HepG2 (cell line): ENCODE measurements around the gene KIZ. TPM values are rescaled to one million over a fixed set of nuclear protein-coding genes. Genes with fewer than 3 reads are reported as not detected.

Source experiments
- CCDC6 ChIP-seq: sonication (generic); formaldehyde crosslinking; IDR thresholded peaks from 2 replicates; pipeline ENCODE4 v1.8.1; 2022; ENCODE audit warnings: mild to moderate bottlenecking, missing genetic modification reagents, moderate library complexity
- EZH2 ChIP-seq: conservative IDR thresholded peaks from 2 replicates; pipeline ENCODE4 v1.6.1; 2012; ENCODE audit warnings: mild to moderate bottlenecking, low read depth, low read length, moderate library complexity
- GTF2F1 ChIP-seq: fragments of 150-350 bp; IDR thresholded peaks from 2 replicates; pipeline ENCODE4 v1.6.1; 2014; ENCODE audit warnings: low read length
- GZF1 ChIP-seq: sonication (generic); formaldehyde crosslinking; IDR thresholded peaks from 2 replicates; pipeline ENCODE4 v1.5.1; 2020; ENCODE audit warnings: mild to moderate bottlenecking, missing genetic modification reagents
- HOXA7 ChIP-seq: sonication (generic); formaldehyde crosslinking; IDR thresholded peaks from 2 replicates; pipeline ENCODE4 v1.8.1; 2022; ENCODE audit warnings: mild to moderate bottlenecking, missing genetic modification reagents, moderate library complexity
- MEF2D ChIP-seq: sonication (generic); formaldehyde crosslinking; IDR thresholded peaks from 2 replicates; pipeline ENCODE4 v1.5.1; 2020; ENCODE audit warnings: mild to moderate bottlenecking, missing genetic modification reagents
- NFE2L2 ChIP-seq: fragments of 150-350 bp; IDR thresholded peaks from 2 replicates; pipeline ENCODE4 v1.6.1; 2014; ENCODE audit warnings: low read length
- NFYC ChIP-seq: IDR thresholded peaks from 2 replicates; pipeline ENCODE4 v1.6.1; 2016; ENCODE audit warnings: missing genetic modification reagents, missing compliant biosample characterization
- SSRP1 ChIP-seq: IDR thresholded peaks from 2 replicates; pipeline ENCODE4 v1.6.1; 2016; ENCODE audit warnings: control low read depth
- ZFAT ChIP-seq: sonication (generic); formaldehyde crosslinking; conservative IDR thresholded peaks from 2 replicates; pipeline ENCODE4 v1.8.1; 2023; ENCODE audit warnings: missing genetic modification reagents, inconsistent platforms
- ZFP36L2 ChIP-seq: sonication (generic); formaldehyde crosslinking; IDR thresholded peaks from 2 replicates; pipeline ENCODE4 v1.4.0; 2020; ENCODE audit warnings: missing genetic modification reagents
- ZIK1 ChIP-seq: sonication (generic); formaldehyde crosslinking; IDR thresholded peaks from 2 replicates; pipeline ENCODE4 v1.5.0; 2020; ENCODE audit warnings: mild to moderate bottlenecking, low read depth, missing genetic modification reagents, borderline replicate concordance
- ZNF142 ChIP-seq: sonication (generic); formaldehyde crosslinking; IDR thresholded peaks from 2 replicates; pipeline ENCODE4 v1.4.0; 2020; ENCODE audit warnings: missing genetic modification reagents
- ZNF414 ChIP-seq: sonication (generic); formaldehyde crosslinking; IDR thresholded peaks from 2 replicates; pipeline ENCODE4 v1.5.0; 2020; ENCODE audit warnings: missing genetic modification reagents
- ZNF839 ChIP-seq: sonication (generic); formaldehyde crosslinking; IDR thresholded peaks from 2 replicates; pipeline ENCODE4 v1.4.0; 2020; ENCODE audit warnings: missing genetic modification reagents, mild to moderate bottlenecking, borderline replicate concordance
- ZNF878 ChIP-seq: sonication (generic); formaldehyde crosslinking; IDR thresholded peaks from 2 replicates; pipeline ENCODE4 v1.8.1; 2023; ENCODE audit warnings: mild to moderate bottlenecking, missing genetic modification reagents, moderate library complexity
- polyA plus RNA-seq, 8 experiments: library from polyadenylated mRNA; depleted of rRNA in 3 of 8; stranded (reverse) in 7 of 8; unstranded in 1 of 8; fragments of >200 nt; fragmentation: Illumina TruSeq in 4 of 8; extraction: Trizol in 4 of 8; gene quantifications; 2 replicates each; pipeline versions ENCODE4 v1.2.1 to v1.2.3, GENCODE V29; 2011 to 2016; ENCODE audit warnings: low read depth in 4 of 8, missing spikeins in 1 of 8, mixed read lengths in 1 of 8; ENCODE audit not compliant: insufficient read depth in 1 of 8
- total RNA-seq, 5 experiments: library from RNA; depleted of rRNA; stranded (reverse); fragments of >200 nt; fragmentation: Illumina TruSeq; extraction: Trizol; gene quantifications; 2 replicates each; pipeline ENCODE4 v1.2.3, GENCODE V29; 2016; ENCODE audit warnings: low read depth in 1 of 5
- TF ChIP-seq, protein P1 (sequence below): sonication (generic); formaldehyde crosslinking; IDR thresholded peaks from 2 replicates; pipeline ENCODE4 v1.4.0; 2020; ENCODE audit warnings: mild to moderate bottlenecking, missing genetic modification reagents
- TF ChIP-seq, protein P2 (sequence below): sonication (generic); formaldehyde crosslinking; IDR thresholded peaks from 2 replicates; pipeline ENCODE4 v1.8.0; 2022; ENCODE audit warnings: mild to moderate bottlenecking, missing genetic modification reagents, borderline replicate concordance
- TF ChIP-seq, protein P3 (sequence below): sonication (generic); formaldehyde crosslinking; IDR thresholded peaks from 2 replicates; pipeline ENCODE4 v1.5.1; 2020; ENCODE audit warnings: mild to moderate bottlenecking, missing genetic modification reagents, moderate library complexity

KIZ gene
- total and polyA plus RNA-seq, 2 of the 13 experiments (the other 11 are each of a cell fraction or from before 2014, with no cell fraction given): 46.3 to 114 TPM

DNA sequence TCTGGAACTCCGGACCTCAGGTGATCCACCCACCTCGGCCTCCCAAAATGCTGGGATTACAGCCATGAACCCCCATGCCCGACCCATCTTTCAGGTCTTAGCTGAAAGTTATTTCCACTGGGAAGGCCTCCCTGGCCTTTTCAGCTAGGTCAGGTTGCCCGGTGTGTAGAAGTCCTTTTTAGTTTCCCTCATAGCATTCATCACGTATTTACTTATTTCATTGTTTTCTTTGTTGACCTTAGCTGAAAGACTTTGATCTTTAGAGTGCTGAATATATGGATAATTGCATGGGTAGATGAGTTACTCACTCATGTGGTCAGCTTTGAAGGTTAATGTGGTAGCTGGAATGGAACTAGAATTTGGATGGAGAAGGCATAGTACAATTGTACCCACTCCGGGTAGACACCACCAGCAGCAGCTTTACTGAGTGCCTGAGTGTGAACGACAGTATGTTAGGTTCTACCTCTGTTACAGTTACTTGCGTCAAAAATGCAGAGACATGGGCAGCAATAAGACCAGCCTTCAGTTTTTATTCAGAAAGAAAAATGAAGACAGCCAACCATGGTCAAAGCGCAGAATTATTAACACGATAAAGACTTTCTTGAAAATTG is 9.1 kb downstream of the KIZ start (continued):
- TF ChIP-seq MEF2D (CRISPR knock-in tag) (no peak), EZH2 (no peak), HOXA7 (no peak), ZNF414 (CRISPR knock-in tag) (0 out of 2 replicates have a peak, but pooled peaks have one; percentile 52), GZF1 (no peak), ZNF839 (CRISPR knock-in tag) (no peak), NFE2L2 (no peak), CCDC6 (CRISPR knock-in tag) (peak; percentile 45; the same call in 1 of the 2 replicates), ZNF142 (CRISPR knock-in tag) (no peak), GTF2F1 (no peak), ZIK1 (CRISPR knock-in tag) (no peak), SSRP1 (no peak), ZNF878 (CRISPR knock-in tag) (no peak), NFYC (CRISPR knock-in tag) (peak; percentile 51; the same call in 1 of the 2 replicates), ZFAT (CRISPR knock-in tag) (no peak), ZFP36L2 (CRISPR knock-in tag) (peak; percentile 75; the same call in 1 of the 2 replicates)
- TF ChIP-seq, protein P1, sequence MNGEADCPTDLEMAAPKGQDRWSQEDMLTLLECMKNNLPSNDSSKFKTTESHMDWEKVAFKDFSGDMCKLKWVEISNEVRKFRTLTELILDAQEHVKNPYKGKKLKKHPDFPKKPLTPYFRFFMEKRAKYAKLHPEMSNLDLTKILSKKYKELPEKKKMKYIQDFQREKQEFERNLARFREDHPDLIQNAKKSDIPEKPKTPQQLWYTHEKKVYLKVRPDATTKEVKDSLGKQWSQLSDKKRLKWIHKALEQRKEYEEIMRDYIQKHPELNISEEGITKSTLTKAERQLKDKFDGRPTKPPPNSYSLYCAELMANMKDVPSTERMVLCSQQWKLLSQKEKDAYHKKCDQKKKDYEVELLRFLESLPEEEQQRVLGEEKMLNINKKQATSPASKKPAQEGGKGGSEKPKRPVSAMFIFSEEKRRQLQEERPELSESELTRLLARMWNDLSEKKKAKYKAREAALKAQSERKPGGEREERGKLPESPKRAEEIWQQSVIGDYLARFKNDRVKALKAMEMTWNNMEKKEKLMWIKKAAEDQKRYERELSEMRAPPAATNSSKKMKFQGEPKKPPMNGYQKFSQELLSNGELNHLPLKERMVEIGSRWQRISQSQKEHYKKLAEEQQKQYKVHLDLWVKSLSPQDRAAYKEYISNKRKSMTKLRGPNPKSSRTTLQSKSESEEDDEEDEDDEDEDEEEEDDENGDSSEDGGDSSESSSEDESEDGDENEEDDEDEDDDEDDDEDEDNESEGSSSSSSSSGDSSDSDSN (CRISPR knock-in tag): peak; percentile 40; the same call in 1 of the 2 replicates
- TF ChIP-seq, protein P2, sequence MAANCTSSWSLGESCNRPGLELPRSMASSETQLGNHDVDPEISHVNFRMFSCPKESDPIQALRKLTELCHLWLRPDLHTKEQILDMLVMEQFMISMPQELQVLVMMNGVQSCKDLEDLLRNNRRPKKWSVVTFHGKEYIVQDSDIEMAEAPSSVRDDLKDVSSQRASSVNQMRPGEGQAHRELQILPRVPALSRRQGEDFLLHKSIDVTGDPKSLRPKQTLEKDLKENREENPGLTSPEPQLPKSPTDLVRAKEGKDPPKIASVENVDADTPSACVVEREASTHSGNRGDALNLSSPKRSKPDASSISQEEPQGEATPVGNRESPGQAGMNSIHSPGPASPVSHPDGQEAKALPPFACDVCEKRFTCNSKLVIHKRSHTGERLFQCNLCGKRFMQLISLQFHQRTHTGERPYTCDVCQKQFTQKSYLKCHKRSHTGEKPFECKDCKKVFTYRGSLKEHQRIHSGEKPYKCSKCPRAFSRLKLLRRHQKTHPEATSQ (CRISPR knock-in tag): no peak; the same call in 1 of the 2 replicates
- TF ChIP-seq, protein P3, sequence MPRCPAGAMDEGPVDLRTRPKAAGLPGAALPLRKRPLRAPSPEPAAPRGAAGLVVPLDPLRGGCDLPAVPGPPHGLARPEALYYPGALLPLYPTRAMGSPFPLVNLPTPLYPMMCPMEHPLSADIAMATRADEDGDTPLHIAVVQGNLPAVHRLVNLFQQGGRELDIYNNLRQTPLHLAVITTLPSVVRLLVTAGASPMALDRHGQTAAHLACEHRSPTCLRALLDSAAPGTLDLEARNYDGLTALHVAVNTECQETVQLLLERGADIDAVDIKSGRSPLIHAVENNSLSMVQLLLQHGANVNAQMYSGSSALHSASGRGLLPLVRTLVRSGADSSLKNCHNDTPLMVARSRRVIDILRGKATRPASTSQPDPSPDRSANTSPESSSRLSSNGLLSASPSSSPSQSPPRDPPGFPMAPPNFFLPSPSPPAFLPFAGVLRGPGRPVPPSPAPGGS: peak; percentile 60; the same call in 1 of the 2 replicates
